Memory B cell (primary cell): ENCODE measurements around the gene PADI1.

ENCODE experiments used
- ATAC-seq: fragments of 150-1000 bp; cut with Tn5 transposase; 2 replicates; pipeline ENCODE4 v1.10.0; 2021; ENCODE audit warnings: low read depth, mild to moderate bottlenecking, moderate library complexity
- DNase-seq, 2 donors: peaks; one replicate each; pipeline ENCODE4 v3.0.0; 2022; ENCODE audit warnings: low spot score in 2 of 2
- H3K27ac Mint-ChIP-seq: one replicate; pipeline ENCODE4 v1.8.0; 2022; ENCODE audit warnings: mild to moderate bottlenecking, moderate library complexity, mixed read lengths
- H3K27me3 Mint-ChIP-seq: one replicate; pipeline ENCODE4 v1.8.0; 2022; ENCODE audit warnings: mixed read lengths
- H3K36me3 Mint-ChIP-seq: one replicate; pipeline ENCODE4 v1.8.0; 2022; ENCODE audit warnings: mild to moderate bottlenecking, mixed read lengths
- H3K4me1 Mint-ChIP-seq: one replicate; pipeline ENCODE4 v1.8.0; 2022; ENCODE audit warnings: mixed read lengths
- H3K4me3 Mint-ChIP-seq: one replicate; pipeline ENCODE4 v1.8.0; 2022; ENCODE audit warnings: mild to moderate bottlenecking, moderate library complexity, mixed read lengths
- H3K9me3 Mint-ChIP-seq: one replicate; pipeline ENCODE4 v1.8.0; 2022; ENCODE audit warnings: mixed read lengths

The PADI1 gene

DNA sequence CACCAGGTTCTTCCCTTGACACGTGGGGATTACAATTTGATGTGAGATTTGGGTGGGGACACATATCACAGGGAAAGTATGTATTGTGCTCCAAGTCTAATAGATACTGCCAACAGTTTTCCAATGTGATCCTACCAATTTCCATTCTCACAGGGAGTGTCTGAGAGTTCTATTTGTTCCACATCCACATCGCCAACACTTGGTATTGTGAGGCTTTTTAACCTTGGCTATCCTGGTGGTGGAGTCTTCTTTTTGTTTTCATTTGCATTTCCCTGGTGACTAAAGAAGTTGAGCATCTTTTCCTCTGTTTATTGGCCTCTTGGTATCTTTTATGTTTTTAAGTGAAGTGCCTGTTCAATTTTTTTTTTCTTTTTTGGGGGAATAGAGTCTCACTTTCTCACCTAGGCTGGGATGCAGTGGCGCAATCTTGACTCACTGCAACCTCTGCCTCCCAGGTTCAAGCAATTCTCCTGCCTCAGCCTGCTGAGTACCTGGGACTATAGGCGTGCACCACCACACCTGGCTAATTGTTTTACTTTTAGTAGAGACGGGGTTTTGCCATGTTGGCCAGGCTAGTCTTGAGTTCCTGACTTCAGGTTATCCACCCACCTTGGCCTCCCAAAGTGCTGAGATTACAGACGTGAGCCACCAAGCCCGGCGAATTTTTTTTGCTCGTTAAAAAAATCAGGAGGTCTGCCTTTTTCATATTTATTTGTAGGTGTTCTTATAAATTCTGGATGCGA lies 15.9 kb upstream of the PADI1 start:
- DNase-seq, result no peak
- H3K9me3 Mint-ChIP-seq, result peaks cover 7% of the 10 kb centered on the region
- no peak for ATAC-seq
- no peak overlapping the region for H3K4me3 Mint-ChIP-seq
- no peaks in the 10 kb centered on the region for H3K27me3 Mint-ChIP-seq
- peaks cover 16% of the 10 kb centered on the region for H3K4me1 Mint-ChIP-seq
- no peak overlapping the region for H3K27ac Mint-ChIP-seq
- peaks cover 2% of the 10 kb centered on the region for H3K36me3 Mint-ChIP-seq

DNA sequence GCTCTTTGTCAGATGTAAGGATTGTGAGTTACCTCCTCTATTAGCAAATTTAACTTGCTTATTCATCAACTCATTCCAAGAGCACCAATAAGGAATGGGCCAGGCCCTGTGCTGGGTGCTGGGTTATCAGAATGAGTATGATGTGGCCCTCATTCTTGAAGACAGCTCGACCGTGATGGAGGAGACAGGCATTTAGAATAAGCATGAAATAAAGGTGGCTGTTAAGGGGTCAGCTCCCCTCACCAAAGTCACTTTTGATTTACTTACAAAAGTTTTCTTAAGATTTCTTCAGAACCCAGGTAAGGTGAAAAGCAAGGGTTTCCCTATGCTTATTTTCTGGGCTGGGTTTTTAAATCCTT lies 15.3 kb upstream of the PADI1 start:
- H3K9me3 Mint-ChIP-seq, result peaks cover 7% of the 10 kb centered on the region
- H3K27ac Mint-ChIP-seq, result no peak overlapping the region
- no peak overlapping the region for H3K4me3 Mint-ChIP-seq
- H3K4me1 Mint-ChIP-seq, result peaks cover 18% of the 10 kb centered on the region
- peaks cover 2% of the 10 kb centered on the region for H3K36me3 Mint-ChIP-seq
- DNase-seq (no peak), ATAC-seq (no peak)
- no peaks in the 10 kb centered on the region for H3K27me3 Mint-ChIP-seq

DNA sequence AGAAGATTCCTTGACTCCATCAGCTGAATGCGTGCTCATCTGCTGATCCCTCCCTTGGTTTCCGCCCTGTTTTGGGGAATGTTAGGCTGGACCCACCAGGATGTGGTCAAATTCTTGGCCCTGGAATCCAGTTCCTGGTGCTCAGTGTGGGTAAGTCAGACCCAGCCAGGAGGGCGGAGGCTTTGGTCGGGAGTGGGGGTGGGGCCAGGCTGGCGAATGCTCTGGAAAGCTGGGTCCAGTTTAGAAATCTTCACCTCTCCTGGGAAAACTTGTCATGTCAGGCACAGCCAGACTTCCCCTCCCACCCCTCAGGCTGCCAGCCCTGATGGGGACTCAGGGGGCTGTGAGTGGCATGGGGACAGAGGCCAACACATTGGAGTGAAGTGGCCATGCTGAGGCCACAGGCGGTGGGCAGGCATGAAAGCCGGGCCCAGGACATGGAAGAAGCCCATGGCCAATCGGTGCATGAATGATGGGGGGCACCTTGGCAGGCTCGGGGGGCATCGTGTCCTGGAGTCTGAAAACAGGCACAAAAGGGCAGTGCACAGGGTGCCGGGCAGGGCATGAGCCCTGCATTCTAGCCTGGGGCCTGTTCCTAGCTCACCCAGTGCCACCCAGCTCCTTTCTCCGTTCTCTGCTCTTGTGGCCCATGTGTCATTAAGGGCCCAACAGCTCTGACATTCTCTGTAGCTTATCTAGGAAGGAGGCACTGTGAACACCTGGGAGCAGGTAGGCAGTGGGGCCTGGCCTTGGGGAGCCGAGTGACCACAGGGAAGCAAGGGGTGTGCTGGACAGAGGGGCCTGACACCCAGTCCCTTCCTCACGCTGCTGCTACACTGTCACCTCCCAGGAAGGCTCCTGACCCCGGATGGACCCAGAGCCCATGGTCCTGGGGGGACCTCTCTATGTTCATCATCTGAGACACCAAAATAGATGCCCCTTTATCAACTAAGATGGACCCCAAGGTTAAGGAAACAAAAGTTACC lies 14.6 kb upstream of the PADI1 start:
- Mint-ChIP-seq H3K27me3 (no peaks in the 10 kb centered on the region), H3K4me3 (no peak overlapping the region), H3K9me3 (peaks cover 7% of the 10 kb centered on the region), H3K4me1 (peaks cover 18% of the 10 kb centered on the region), H3K36me3 (peaks cover 2% of the 10 kb centered on the region), H3K27ac (no peak overlapping the region)
- ATAC-seq (no peak), DNase-seq (no peak)

DNA sequence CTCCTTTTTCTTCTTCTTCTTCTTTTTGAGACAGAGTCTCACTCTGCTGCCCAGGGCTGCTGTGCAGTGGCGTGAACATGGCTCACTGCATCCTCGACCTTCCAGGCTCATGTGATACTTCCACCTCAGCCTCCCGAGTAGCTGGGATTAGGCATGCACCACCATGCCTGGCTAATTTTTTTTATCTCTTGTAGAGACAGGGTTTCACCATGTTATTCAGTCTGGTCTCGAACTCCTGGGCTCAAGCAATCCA lies 13.0 kb upstream of the PADI1 start:
- Mint-ChIP-seq H3K9me3 (peaks cover 7% of the 10 kb centered on the region), H3K4me3 (no peak overlapping the region), H3K27me3 (peaks cover 3% of the 10 kb centered on the region), H3K27ac (peak overlapping the region; percentile 0), H3K36me3 (peaks cover 2% of the 10 kb centered on the region), H3K4me1 (peaks cover 8% of the 10 kb centered on the region)
- ATAC-seq (no peak), DNase-seq (no peak)

DNA sequence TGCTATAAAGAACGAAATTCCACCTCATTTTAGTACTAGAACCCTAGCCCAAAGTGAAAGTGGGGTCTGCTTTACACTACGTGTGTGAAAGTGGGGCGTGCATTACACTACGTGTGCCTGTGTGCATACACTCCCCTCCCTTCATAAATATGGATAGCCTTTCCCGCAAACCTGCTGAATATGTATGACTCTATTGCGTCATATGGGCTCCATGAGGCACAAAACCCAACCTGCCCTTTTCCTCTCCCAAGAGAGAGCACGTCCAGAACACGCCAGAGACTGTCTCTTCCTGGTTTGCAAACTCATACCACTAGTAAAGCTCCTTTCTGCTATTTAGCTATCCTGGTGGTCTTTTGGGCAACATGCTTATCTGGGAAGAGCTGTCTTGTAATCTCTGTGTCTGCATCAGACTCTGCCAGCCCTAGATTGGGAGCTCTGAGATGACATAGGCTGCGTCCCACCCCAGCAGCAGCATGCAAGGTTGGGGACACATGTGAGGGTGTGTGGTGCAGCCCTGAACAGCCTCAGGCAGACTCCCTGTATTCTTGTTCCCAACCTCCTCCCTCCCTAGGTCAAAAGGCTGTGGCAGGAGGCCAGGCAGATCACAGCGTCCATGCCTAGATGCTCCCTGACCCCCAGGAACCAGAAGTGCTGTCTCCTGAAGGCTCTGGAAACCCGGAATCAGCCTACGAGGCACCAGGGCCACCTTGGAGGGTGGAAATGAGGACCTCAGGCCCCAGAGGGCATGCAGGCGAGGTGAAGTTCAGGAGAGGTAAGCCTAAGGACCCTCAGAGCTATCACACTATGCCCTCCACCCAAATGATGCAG lies 12.3 kb upstream of the PADI1 start:
- H3K4me1 Mint-ChIP-seq, result peaks cover 8% of the 10 kb centered on the region
- ATAC-seq, result no peak
- H3K4me3 Mint-ChIP-seq, result no peak overlapping the region

DNA sequence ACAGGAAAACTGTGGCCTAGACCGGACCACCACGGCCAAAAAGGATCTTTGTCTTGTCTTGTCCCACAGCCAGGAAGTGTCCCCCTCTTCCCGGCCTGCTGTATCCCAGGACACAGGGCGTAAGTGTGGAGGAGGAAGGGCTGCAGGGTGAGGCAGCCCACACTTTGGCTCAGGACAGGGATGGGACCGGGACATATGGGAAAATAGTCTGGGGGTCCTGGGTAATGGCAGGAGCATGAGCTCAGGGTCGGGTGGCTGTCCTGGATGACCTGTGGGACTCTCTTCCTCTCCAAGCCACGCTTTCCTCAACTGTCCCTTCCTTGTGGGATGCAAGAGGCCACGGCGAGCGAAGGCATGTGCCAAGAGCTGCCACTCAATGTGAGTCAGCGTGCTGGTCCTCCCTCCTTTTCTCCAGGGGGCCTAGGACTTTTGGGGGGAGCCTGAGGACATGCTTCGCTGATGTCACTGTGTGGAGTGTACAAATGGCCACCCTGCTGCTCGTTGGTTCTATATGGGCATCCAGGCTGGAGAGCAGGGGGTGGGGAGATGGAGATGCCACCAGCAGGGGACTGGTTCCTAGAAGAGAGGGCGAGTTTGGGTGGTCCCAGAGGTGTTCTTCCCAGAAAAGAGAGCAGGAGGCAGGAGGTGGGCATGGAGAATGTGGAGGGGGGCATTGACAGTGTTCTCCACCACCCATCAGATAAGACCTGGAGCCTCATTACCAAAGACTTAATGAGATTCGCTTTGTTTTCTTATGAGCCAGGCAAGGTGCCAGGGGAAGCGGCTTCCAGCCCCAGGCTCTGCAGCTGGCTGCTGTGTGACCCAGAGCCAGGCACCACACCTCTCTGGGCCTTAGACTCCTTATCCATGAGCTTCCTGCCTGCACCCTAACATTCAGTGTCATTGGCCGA lies 11.5 kb upstream of the PADI1 start:
- Mint-ChIP-seq H3K4me3 (no peak overlapping the region), H3K27me3 (peaks cover 5% of the 10 kb centered on the region), H3K9me3 (peaks cover 3% of the 10 kb centered on the region), H3K27ac (no peak overlapping the region), H3K4me1 (peaks cover 8% of the 10 kb centered on the region), H3K36me3 (peaks cover 2% of the 10 kb centered on the region)
- ATAC-seq (no peak), DNase-seq (no peak)

More for the DNA sequence above, 12.3 kb upstream of the PADI1 start:
- Mint-ChIP-seq H3K27ac (no peak overlapping the region), H3K36me3 (peaks cover 2% of the 10 kb centered on the region), H3K9me3 (peaks cover 7% of the 10 kb centered on the region), H3K27me3 (peaks cover 3% of the 10 kb centered on the region)
- no peak for DNase-seq

DNA sequence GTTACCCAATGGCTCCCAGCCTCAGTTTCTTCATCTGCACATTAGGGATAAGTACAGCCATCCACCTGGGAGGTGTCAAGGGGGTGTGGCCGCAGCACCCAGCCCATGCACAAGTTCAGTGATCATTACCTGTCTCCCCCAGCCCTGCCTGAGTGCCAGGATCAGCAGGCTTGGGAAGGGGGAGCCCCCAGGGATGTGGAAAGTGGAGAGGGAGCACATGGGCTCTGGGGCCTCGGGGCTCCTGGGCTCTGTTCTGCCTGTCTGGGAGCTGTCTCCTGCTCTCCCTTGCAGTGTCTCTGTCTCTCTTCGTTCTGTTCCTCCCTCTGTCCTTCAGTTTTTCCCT lies 10.8 kb upstream of the PADI1 start:
- DNase-seq (no peak), ATAC-seq (no peak)
- peaks cover 2% of the 10 kb centered on the region for H3K36me3 Mint-ChIP-seq
- peaks cover 2% of the 10 kb centered on the region for H3K9me3 Mint-ChIP-seq
- peaks cover 5% of the 10 kb centered on the region for H3K27me3 Mint-ChIP-seq
- H3K27ac Mint-ChIP-seq, result no peak overlapping the region
- H3K4me1 Mint-ChIP-seq, result peaks cover 8% of the 10 kb centered on the region
- no peak overlapping the region for H3K4me3 Mint-ChIP-seq

DNA sequence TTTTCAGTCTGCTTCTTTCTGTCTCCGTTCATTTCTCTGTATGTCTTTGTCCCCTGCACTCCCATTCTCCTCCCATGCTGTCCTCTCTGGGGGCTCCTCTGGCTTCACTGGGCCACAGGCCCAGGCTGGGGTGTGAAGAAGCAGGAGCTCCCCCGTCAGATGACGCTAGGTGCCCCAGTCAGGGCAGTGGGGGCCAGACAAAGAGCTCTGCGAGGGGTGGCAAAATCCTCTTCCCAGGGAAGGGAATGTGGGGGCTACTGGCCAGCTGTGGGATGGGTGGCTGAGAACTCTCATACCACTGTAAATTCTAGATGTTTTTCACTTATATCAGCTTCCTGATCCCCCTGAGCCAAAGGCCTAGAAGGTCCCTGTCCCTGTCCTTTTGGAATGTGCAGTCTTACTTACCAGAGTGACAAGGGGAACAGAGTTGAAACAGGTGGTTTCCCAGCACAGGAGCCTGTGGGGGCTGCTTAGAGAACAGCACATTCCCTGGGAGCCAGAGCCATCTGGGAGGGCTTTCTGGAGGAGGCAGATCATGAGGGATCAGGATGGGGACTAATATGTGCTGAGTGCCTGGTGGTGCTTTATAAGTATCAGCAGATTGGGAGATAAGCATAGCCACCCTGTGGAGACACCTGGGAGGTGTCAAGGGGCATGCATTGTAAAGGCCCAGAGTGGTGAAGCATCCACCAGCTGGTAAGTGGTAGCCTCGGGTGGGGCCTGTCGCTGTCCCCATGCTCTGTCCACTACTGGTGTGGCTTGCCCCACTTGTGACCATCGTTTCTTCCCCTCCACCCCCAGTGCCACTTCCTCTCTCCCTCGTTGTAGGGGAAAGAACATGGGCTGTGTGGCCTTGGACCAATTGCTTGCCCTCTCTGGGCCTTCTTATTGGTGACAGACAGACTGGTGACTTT lies 10.1 kb upstream of the PADI1 start:
- Mint-ChIP-seq H3K36me3 (peaks cover 2% of the 10 kb centered on the region), H3K27ac (no peak overlapping the region), H3K27me3 (peaks cover 5% of the 10 kb centered on the region), H3K9me3 (peaks cover 2% of the 10 kb centered on the region), H3K4me3 (no peak overlapping the region), H3K4me1 (peaks cover 8% of the 10 kb centered on the region)
- no peak for ATAC-seq
- DNase-seq, result no peak

DNA sequence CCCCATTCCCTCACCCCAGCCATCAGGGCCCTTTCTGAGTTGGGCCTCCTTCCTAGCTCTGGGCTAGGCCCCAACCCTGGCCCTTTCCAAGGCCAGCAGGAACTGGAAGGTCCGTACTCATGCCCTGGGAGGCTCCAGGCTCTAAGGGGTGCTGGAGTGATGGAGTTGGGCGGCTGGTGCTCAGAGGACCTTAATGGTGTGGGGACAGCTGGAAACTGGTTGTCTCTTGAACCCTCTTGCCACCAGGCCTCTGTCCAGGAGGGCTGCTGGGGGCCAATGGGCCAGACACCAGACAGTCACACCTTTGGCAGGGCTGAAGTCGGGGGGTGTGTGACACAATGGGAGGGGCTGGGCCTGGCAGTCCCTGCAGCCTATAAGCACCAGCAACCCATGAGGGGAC lies 9.2 kb upstream of the PADI1 start:
- DNase-seq (no peak), ATAC-seq (no peak)
- H3K9me3 Mint-ChIP-seq, result peaks cover 2% of the 10 kb centered on the region
- H3K4me1 Mint-ChIP-seq, result peaks cover 8% of the 10 kb centered on the region
- H3K27ac Mint-ChIP-seq, result no peak overlapping the region
- peaks cover 5% of the 10 kb centered on the region for H3K27me3 Mint-ChIP-seq
- H3K4me3 Mint-ChIP-seq, result no peak overlapping the region
- peaks cover 2% of the 10 kb centered on the region for H3K36me3 Mint-ChIP-seq

DNA sequence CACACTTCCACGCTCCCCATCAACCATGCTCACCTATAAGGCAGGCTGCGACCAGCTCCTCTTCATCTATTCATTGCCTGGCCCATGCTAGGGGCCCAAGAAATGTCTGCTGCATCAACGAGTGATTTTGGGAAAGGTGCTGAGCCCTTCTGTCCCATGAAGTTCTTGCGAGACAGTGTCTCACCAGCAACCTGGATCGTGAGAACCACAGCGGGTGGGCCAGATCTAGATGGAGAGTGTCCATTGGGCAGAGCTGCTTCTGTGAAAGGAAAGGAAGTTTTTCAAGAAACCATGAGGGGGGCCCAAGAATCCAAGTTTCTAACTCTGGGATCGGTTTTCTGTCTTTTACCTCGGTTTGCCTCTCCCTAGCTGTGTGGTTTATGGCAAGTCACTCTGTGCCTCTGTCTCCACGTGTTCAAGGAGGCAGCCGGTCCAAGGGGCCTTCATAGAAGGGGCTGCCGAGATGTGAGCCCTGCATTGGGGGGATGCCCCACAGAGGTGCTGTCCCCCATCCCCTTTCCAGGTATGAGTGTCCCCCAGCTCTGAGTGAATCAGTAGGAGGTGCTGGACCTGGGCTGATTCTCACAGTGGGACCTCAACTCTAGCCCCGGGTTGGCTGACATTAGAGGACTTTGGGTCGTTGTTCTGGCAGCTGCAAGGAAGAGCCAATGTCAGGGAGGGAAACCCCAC lies 8.3 kb upstream of the PADI1 start:
- H3K4me1 Mint-ChIP-seq, result peaks cover 6% of the 10 kb centered on the region
- ATAC-seq (no peak), DNase-seq (no peak)
- H3K36me3 Mint-ChIP-seq, result peaks cover 2% of the 10 kb centered on the region
- no peak overlapping the region for H3K27ac Mint-ChIP-seq
- H3K4me3 Mint-ChIP-seq, result no peak overlapping the region
- H3K27me3 Mint-ChIP-seq, result peaks cover 5% of the 10 kb centered on the region
- H3K9me3 Mint-ChIP-seq, result peaks cover 2% of the 10 kb centered on the region

DNA sequence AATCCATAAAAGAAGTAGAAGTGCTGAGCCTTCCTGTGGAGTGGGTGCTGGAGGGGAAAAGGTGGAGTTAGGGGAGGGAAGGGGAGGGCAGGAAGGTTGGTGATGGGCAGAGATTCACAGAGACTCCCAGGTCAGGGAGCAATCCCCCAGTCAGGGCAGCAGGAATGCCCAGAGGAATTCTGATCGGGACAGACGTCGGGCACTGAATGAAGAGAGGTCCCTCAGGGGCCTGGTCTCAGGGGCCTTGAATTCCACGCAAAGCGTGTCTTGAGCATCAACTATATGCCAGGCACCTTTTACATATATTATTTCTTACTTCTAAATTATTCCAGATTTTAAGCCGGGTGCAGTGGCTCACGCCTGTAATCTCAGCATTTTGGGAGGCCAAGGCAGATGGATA lies 7.2 kb upstream of the PADI1 start:
- Mint-ChIP-seq H3K4me3 (no peak overlapping the region), H3K36me3 (no peaks in the 10 kb centered on the region), H3K9me3 (no peaks in the 10 kb centered on the region), H3K4me1 (peaks cover 3% of the 10 kb centered on the region), H3K27ac (no peak overlapping the region), H3K27me3 (peaks cover 5% of the 10 kb centered on the region)
- DNase-seq (no peak), ATAC-seq (no peak)

DNA sequence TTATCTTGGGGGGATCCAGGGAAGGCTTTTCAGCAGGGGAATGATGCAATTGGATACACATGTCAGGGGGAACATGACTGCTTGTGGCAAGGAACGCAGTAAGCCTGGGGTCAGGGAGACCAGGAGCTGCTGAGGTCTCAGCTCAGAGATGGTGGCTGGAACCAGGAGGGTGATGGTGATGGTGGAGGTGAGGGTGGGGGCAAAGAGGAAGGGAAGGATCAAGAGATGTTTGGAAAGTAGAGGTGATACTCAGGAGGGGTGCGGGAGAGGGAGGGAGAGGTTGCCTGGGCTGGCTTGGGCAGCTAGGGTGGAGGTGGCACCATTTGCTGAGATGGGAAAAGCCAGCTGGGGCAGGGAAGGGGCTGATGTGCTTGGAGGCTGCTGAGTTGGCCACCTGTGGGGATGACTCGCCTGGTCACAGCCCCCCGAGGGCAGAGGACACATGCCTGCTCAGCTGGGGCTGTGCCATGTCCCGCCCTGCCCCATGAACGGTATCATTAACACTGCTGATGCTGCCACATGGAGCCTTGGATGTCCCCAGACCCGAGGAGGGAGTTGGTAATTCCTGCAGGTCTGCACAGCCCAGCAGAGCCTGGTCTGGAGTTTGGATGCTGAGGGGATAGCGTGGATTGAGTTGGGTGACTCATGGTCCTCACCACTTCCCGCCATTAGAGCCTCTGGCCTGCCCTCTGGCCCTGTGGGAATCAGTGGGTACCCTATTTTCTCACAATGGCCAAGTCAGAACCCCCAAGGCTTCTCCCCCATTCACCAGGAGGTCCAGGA lies 6.3 kb upstream of the PADI1 start:
- DNase-seq (no peak), ATAC-seq (no peak)
- Mint-ChIP-seq H3K27ac (no peak overlapping the region), H3K36me3 (peaks cover 1% of the 10 kb centered on the region), H3K4me1 (peaks cover 3% of the 10 kb centered on the region), H3K4me3 (no peak overlapping the region), H3K9me3 (no peaks in the 10 kb centered on the region), H3K27me3 (peaks cover 9% of the 10 kb centered on the region)
